ENCODE results near the gene PCNX3.

GRCh38 chr11:65572356-65573051 is 43.1 kb upstream of the PCNX3 start, which contains the start of gene FAM89B:
- TF ChIP-seq GATA2 (IDR thresholded peaks at IDR 0.05; ENCODE audit: low read depth, low read length) (no peak), GATA3 (IDR thresholded peaks at IDR 0.05; ENCODE audit: low read depth, low read length) (no peak)

Data from SH-SY5Y (cell line).